ENCODE results near the gene TMEM164. TPM values are rescaled to one million over a fixed set of nuclear protein-coding genes. Genes with fewer than 3 reads are reported as not detected.

The TMEM164 gene
- polyA plus RNA-seq, 1 donor (not counting 4 experiments of a cell fraction or from before 2014, with no cell fraction given), result 15.3 TPM

DNA sequence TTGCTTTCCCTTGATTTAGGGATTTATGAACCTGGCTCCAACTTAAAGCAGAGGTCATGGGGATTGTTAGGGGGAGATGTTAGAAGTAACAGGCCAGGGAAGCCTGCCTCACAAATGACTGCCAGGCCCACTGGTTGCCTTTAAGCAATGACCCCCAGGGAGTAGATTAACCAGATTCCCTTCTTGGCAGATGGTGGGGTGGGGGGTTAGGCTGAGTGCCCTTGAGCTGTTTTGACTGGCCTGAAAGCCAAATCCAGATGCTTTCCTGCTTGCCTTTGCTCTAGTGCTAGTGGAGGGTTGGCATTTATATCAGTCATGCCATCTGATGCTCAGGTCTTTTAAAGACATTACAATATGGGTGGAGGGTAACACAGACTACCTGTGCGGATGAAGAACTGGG lies 128.1 kb downstream of the TMEM164 start:
- no peak for FAIRE-seq
- H3K9me1 ChIP-seq (ENCODE audit: control insufficient read depth, extremely low read depth, insufficient read depth, low read length), result no peaks in the 10 kb centered on the region
- no peak overlapping the region for H2AFZ ChIP-seq (ENCODE audit: control insufficient read depth, low read length)
- no peak overlapping the region for H3K4me3 ChIP-seq (ENCODE audit: control insufficient read depth in 2 of 3, extremely low read depth in 1 of 3, insufficient read depth in 2 of 3, low read depth in 1 of 3, low read length in 3 of 3)
- dilution Hi-C loops (cut with MboI; ENCODE audit: extremely low pct_ligation_motif_present, low sequenced_read_pairs), result no loop called here
- no peaks in the 10 kb centered on the region for H3K4me1 ChIP-seq (ENCODE audit: control insufficient read depth, extremely low read depth, insufficient read depth, low read length)
- H3K27ac ChIP-seq (ENCODE audit: control insufficient read depth, insufficient read depth, low read length), result no peak overlapping the region
- no peaks in the 10 kb centered on the region for H3K9me3 ChIP-seq (ENCODE audit: control insufficient read depth, low read depth, low read length)
- H3K4me2 ChIP-seq (ENCODE audit: control insufficient read depth, extremely low read depth, insufficient read depth, low read depth, low read length), result no peak overlapping the region
- no peaks in the 10 kb centered on the region for H4K20me1 ChIP-seq (ENCODE audit: control insufficient read depth, extremely low read depth, insufficient read depth, low read length)
- H3K79me2 ChIP-seq (ENCODE audit: control insufficient read depth, insufficient read depth, low read length), result no peaks in the 10 kb centered on the region
- H3K27me3 ChIP-seq (ENCODE audit: control insufficient read depth, extremely low read depth, insufficient read depth, low read length), result no peaks in the 10 kb centered on the region
- H3K9ac ChIP-seq (ENCODE audit: control insufficient read depth, extremely low read depth, insufficient read depth, low read length), result no peak overlapping the region
- no peak for TF ChIP-seq EZH2 (IDR thresholded peaks at IDR 0.05; ENCODE audit: low read length)
- TF ChIP-seq, protein P1, sequence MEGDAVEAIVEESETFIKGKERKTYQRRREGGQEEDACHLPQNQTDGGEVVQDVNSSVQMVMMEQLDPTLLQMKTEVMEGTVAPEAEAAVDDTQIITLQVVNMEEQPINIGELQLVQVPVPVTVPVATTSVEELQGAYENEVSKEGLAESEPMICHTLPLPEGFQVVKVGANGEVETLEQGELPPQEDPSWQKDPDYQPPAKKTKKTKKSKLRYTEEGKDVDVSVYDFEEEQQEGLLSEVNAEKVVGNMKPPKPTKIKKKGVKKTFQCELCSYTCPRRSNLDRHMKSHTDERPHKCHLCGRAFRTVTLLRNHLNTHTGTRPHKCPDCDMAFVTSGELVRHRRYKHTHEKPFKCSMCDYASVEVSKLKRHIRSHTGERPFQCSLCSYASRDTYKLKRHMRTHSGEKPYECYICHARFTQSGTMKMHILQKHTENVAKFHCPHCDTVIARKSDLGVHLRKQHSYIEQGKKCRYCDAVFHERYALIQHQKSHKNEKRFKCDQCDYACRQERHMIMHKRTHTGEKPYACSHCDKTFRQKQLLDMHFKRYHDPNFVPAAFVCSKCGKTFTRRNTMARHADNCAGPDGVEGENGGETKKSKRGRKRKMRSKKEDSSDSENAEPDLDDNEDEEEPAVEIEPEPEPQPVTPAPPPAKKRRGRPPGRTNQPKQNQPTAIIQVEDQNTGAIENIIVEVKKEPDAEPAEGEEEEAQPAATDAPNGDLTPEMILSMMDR (optimal IDR thresholded peaks at IDR 0.05 in 1 of 3, IDR thresholded peaks at IDR 0.05 in 1 of 3, conservative IDR thresholded peaks at IDR 0.05 in 1 of 3; ENCODE audit: extremely low read depth in 1 of 3, insufficient read depth in 2 of 3, low read length in 3 of 3), result no peak
- no peak for DNase-seq (ENCODE audit: low read depth, low spot score)
- no peaks in the 10 kb centered on the region for H3K36me3 ChIP-seq (ENCODE audit: control insufficient read depth in 2 of 2, extremely low read depth in 1 of 2, insufficient read depth in 2 of 2, low read length in 2 of 2)

DNA sequence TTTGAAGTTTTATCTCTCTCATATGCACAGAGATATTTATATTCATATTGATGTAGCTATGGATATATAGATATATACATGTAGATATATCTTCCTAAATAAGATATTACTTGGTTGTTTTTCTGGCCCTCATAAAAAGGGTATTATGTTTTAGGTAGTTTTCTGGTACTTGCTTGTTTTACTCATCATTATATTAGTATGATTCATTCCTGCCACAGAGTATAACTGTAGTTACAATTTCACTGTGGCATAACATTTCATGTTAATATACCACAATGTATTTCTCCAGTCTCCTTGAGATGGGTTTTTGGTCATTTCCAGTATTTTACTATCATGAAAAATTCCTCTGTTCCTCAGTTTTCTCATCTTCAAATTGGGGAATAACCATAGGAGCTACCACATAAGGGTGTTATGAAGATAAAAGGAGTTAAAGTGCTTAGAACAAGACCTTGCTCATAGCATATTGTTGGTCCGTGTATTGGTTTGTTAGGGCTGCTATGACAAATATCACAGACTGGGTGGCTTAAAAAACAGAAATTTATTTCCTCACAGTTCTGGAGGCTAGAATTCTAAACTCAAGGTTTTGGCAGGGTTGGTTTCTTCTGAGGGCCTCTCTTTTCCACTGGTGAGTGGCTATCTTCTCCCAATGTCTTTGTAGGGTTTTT lies 129.7 kb downstream of the TMEM164 start:
- H3K9ac ChIP-seq (ENCODE audit: control insufficient read depth, extremely low read depth, insufficient read depth, low read length), result no peak overlapping the region
- no peak overlapping the region for H2AFZ ChIP-seq (ENCODE audit: control insufficient read depth, low read length)
- no peaks in the 10 kb centered on the region for H3K9me3 ChIP-seq (ENCODE audit: control insufficient read depth, low read depth, low read length)
- no peaks in the 10 kb centered on the region for H3K79me2 ChIP-seq (ENCODE audit: control insufficient read depth, insufficient read depth, low read length)
- FAIRE-seq (no peak), DNase-seq (ENCODE audit: low read depth, low spot score) (no peak)
- TF ChIP-seq, protein P1 (optimal IDR thresholded peaks at IDR 0.05 in 1 of 3, IDR thresholded peaks at IDR 0.05 in 1 of 3, conservative IDR thresholded peaks at IDR 0.05 in 1 of 3; ENCODE audit: extremely low read depth in 1 of 3, insufficient read depth in 2 of 3, low read length in 3 of 3), result no peak
- no peak for TF ChIP-seq EZH2 (IDR thresholded peaks at IDR 0.05; ENCODE audit: low read length)
- H3K4me1 ChIP-seq (ENCODE audit: control insufficient read depth, extremely low read depth, insufficient read depth, low read length), result no peaks in the 10 kb centered on the region
- dilution Hi-C loops (cut with MboI; ENCODE audit: extremely low pct_ligation_motif_present, low sequenced_read_pairs), result no loop called here
- H3K27ac ChIP-seq (ENCODE audit: control insufficient read depth, insufficient read depth, low read length), result no peak overlapping the region
- H3K9me1 ChIP-seq (ENCODE audit: control insufficient read depth, extremely low read depth, insufficient read depth, low read length), result no peaks in the 10 kb centered on the region
- H3K4me2 ChIP-seq (ENCODE audit: control insufficient read depth, extremely low read depth, insufficient read depth, low read depth, low read length), result no peak overlapping the region
- no peaks in the 10 kb centered on the region for H4K20me1 ChIP-seq (ENCODE audit: control insufficient read depth, extremely low read depth, insufficient read depth, low read length)
- no peaks in the 10 kb centered on the region for H3K27me3 ChIP-seq (ENCODE audit: control insufficient read depth, extremely low read depth, insufficient read depth, low read length)
- H3K36me3 ChIP-seq (ENCODE audit: control insufficient read depth in 2 of 2, extremely low read depth in 1 of 2, insufficient read depth in 2 of 2, low read length in 2 of 2), result no peaks in the 10 kb centered on the region
- no peak overlapping the region for H3K4me3 ChIP-seq (ENCODE audit: control insufficient read depth in 2 of 3, extremely low read depth in 1 of 3, insufficient read depth in 2 of 3, low read depth in 1 of 3, low read length in 3 of 3)
